Fibroblast of villous mesenchyme (primary cell): ENCODE data around the gene TACC2. TPM values are rescaled to one million over a fixed set of nuclear protein-coding genes. Genes with fewer than 3 reads are reported as not detected.

Experiments used
- DNase-seq: peaks from one replicate; pipeline ENCODE4 v3.0.0-alpha.2; 2010; ENCODE audit warnings: low read depth
- H3K4me3 ChIP-seq: 2 replicates; pipeline ENCODE4 v1.5.1; 2011; ENCODE audit warnings: low read depth, mild to moderate bottlenecking, low read length
- CTCF ChIP-seq: IDR thresholded peaks from 2 replicates; pipeline ENCODE4 v1.5.1; 2012; ENCODE audit warnings: low read depth, mild to moderate bottlenecking, low read length; ENCODE audit not compliant: insufficient read depth
- total RNA-seq: library from RNA; depleted of rRNA; stranded (reverse); fragments of >200 nt; gene quantifications from 2 replicates; pipeline ENCODE4 v1.2.3, GENCODE V29; 2012

Gene TACC2
- total RNA-seq, 1 donor: 5.6 TPM

- H3K4me3 ChIP-seq: no peak overlapping the region
- TF ChIP-seq CTCF: no peak
- no peak for DNase-seq
These were observed 270.1 kb downstream of the TACC2 start for GRCh38 chr10:122259075-122259466.

- TF ChIP-seq CTCF: no peak
- DNase-seq: no peak
- H3K4me3 ChIP-seq: no peak overlapping the region
These were observed 272.6 kb downstream of the TACC2 start for GRCh38 chr10:122261584-122261983.

- TF ChIP-seq CTCF: no peak
- H3K4me3 ChIP-seq: no peak overlapping the region
- DNase-seq: peak; percentile 87
These were observed 275.0 kb downstream of the TACC2 start for GRCh38 chr10:122263971-122264370.

GRCh38 chr10:122264436-122264835, 275.5 kb downstream of the TACC2 start:
- no peak overlapping the region for H3K4me3 ChIP-seq

GRCh38 chr10:122264931-122265330, 276.0 kb downstream of the TACC2 start:
- no peak for DNase-seq
- H3K4me3 ChIP-seq: no peak overlapping the region
- no peak for TF ChIP-seq CTCF

More at GRCh38 chr10:122264436-122264835, 275.5 kb downstream of the TACC2 start:
- no peak for TF ChIP-seq CTCF
- DNase-seq: peak; percentile 44

- no peak for TF ChIP-seq CTCF
- H3K4me3 ChIP-seq: no peak overlapping the region
- no peak for DNase-seq
These were observed 276.9 kb downstream of the TACC2 start for GRCh38 chr10:122265896-122266295.
